Measurements from ENCODE around the gene AUTS2.

AUTS2 gene

GRCh38 chr7:70592171-70592570 lies 993.9 kb downstream of the AUTS2 start:
- TF ChIP-seq CTCF (IDR thresholded peaks at IDR 0.05): no peak

GRCh38 chr7:70594170-70594569 lies 995.9 kb downstream of the AUTS2 start:
- no peak for TF ChIP-seq CTCF (IDR thresholded peaks at IDR 0.05)

GRCh38 chr7:70595370-70595754 lies 997.1 kb downstream of the AUTS2 start:
- TF ChIP-seq CTCF (IDR thresholded peaks at IDR 0.05): no peak

GRCh38 chr7:70595755-70596597 lies 997.7 kb downstream of the AUTS2 start:
- no peak for TF ChIP-seq CTCF (IDR thresholded peaks at IDR 0.05)

- TF ChIP-seq CTCF (IDR thresholded peaks at IDR 0.05): no peak
These were observed 998.3 kb downstream of the AUTS2 start for GRCh38 chr7:70596598-70596913.

- no peak for TF ChIP-seq CTCF (IDR thresholded peaks at IDR 0.05)
These were observed 998.8 kb downstream of the AUTS2 start for GRCh38 chr7:70597066-70597465.

GRCh38 chr7:70598976-70599375 lies 1000.7 kb downstream of the AUTS2 start:
- no peak for TF ChIP-seq CTCF (IDR thresholded peaks at IDR 0.05)

Data from LNCAP (cell line).